HEK293 (cell line): ENCODE measurements around the gene TMEM72.

Experiments used
- KLF16 ChIP-seq: fragments of 450-650 bp; formaldehyde crosslinking; IDR thresholded peaks from 2 replicates; pipeline ENCODE4 v1.5.1; 2017; ENCODE audit warnings: missing biosample characterization, missing genetic modification characterization
- YY1 ChIP-seq: fragments of 450-650 bp; formaldehyde crosslinking; IDR thresholded peaks from 2 replicates; pipeline ENCODE4 v1.5.1; 2018; ENCODE audit warnings: missing biosample characterization, missing genetic modification characterization
- ZNF292 ChIP-seq: fragments of 450-650 bp; formaldehyde crosslinking; IDR thresholded peaks from 2 replicates; pipeline ENCODE4 v1.5.1; 2016; ENCODE audit warnings: low read depth, missing biosample characterization, missing genetic modification characterization, borderline replicate concordance
- TF ChIP-seq, protein P1 (sequence below): fragments of 450-650 bp; formaldehyde crosslinking; IDR thresholded peaks from 2 replicates; pipeline ENCODE4 v1.5.1; 2017; ENCODE audit warnings: missing biosample characterization, missing genetic modification characterization

DNA sequence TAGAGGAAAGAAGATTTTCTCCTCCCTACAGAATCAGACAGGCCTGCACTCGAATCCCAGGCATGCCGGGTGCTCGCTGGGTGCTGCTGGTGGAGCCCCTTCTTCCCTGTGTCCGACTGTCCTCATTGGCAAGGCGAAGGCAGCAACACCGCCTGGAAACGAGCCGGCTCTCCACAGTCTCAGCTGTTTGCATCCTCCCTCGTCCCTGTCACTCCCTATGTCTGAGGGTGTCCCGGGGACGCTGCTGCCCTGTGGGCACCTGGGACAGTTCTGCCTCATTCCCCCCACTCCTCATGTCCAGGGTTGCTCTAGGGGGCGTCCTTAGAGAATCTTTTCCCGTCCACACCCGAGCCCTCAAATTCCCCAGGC, 31.6 kb upstream of the TMEM72 start:
- TF ChIP-seq YY1 (no peak), ZNF292 (tag by site-specific recombination) (no peak), KLF16 (tag by site-specific recombination) (no peak)
- TF ChIP-seq, protein P1, sequence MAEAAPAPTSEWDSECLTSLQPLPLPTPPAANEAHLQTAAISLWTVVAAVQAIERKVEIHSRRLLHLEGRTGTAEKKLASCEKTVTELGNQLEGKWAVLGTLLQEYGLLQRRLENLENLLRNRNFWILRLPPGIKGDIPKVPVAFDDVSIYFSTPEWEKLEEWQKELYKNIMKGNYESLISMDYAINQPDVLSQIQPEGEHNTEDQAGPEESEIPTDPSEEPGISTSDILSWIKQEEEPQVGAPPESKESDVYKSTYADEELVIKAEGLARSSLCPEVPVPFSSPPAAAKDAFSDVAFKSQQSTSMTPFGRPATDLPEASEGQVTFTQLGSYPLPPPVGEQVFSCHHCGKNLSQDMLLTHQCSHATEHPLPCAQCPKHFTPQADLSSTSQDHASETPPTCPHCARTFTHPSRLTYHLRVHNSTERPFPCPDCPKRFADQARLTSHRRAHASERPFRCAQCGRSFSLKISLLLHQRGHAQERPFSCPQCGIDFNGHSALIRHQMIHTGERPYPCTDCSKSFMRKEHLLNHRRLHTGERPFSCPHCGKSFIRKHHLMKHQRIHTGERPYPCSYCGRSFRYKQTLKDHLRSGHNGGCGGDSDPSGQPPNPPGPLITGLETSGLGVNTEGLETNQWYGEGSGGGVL (tag by site-specific recombination), result no peak
